Mammary epithelial cell (primary cell): ENCODE data around the gene NXPE3.
"Not testable (repeated sequence)": the region's sequence is repeated elsewhere in the genome, so short reads cannot be mapped to it uniquely, and the experiment has no call there.

ENCODE experiments used
- CTCF ChIP-seq, 2 donors: IDR thresholded peaks in 1 of 2; conservative IDR thresholded peaks in 1 of 2; 2 replicates each; pipeline ENCODE4 v1.5.1; 2011 to 2012; ENCODE audit warnings: inconsistent platforms in 2 of 2, low read length in 2 of 2, mild to moderate bottlenecking in 2 of 2, control low read depth in 1 of 2, low read depth in 1 of 2; ENCODE audit not compliant: insufficient read depth in 1 of 2; ENCODE audit errors: extremely low read depth in 1 of 2
- EZH2 ChIP-seq: IDR thresholded peaks from 2 replicates; pipeline ENCODE4 v1.6.1; 2012; ENCODE audit warnings: low read length, inconsistent platforms, borderline replicate concordance

GRCh38 chr3:101745934-101746333, 33.1 kb upstream of the NXPE3 start:
- TF ChIP-seq CTCF (conservative IDR thresholded peaks at IDR 0.05 in 1 of 2, IDR thresholded peaks at IDR 0.05 in 1 of 2; ENCODE audit: extremely low read depth in 1 of 2, insufficient read depth in 1 of 2, low read depth in 1 of 2, low read length in 2 of 2); EZH2: not testable (repeated sequence)
